Activated CD8-positive, alpha-beta memory T cell treated with anti-CD3 and anti-CD28 coated beads, Interleukin-2, amount 50 U/mL, for 1 hour (primary cell): ENCODE measurements around the gene TMOD1.
"Not testable (repeated sequence)": the region's sequence is repeated elsewhere in the genome, so short reads cannot be mapped to it uniquely, and the experiment has no call there.

Source experiments
- DNase-seq: peaks from one replicate; pipeline ENCODE4 v3.0.0-alpha.2; 2020; ENCODE audit errors: extremely low read depth

The TMOD1 gene

GRCh38 chr9:97567894-97568202 lies 66.4 kb downstream of the TMOD1 start:
- no peak for DNase-seq

GRCh38 chr9:97568461-97569275 lies 67.2 kb downstream of the TMOD1 start:
- DNase-seq: no peak

- no peak for DNase-seq
These were observed 69.4 kb downstream of the TMOD1 start for GRCh38 chr9:97570899-97571298.

GRCh38 chr9:97571664-97572063 lies 70.2 kb downstream of the TMOD1 start:
- DNase-seq: no peak

- DNase-seq: no peak
These were observed 70.9 kb downstream of the TMOD1 start for GRCh38 chr9:97572196-97572891.

GRCh38 chr9:97572892-97573365 lies 71.5 kb downstream of the TMOD1 start:
- DNase-seq: no peak

- DNase-seq: no peak
These were observed 72.1 kb downstream of the TMOD1 start for GRCh38 chr9:97573482-97574073.

- not testable (repeated sequence) for DNase-seq
These were observed 72.7 kb downstream of the TMOD1 start for GRCh38 chr9:97574101-97574571.

- DNase-seq: not testable (repeated sequence)
These were observed 73.6 kb downstream of the TMOD1 start for GRCh38 chr9:97574921-97575672.

GRCh38 chr9:97575673-97576200 lies 74.3 kb downstream of the TMOD1 start:
- DNase-seq: no peak

GRCh38 chr9:97577051-97577450 lies 75.6 kb downstream of the TMOD1 start:
- DNase-seq: no peak

GRCh38 chr9:97578846-97579245 lies 77.4 kb downstream of the TMOD1 start:
- DNase-seq: no peak

- no peak for DNase-seq
These were observed 78.4 kb downstream of the TMOD1 start for GRCh38 chr9:97579914-97580313.

- DNase-seq: not testable (repeated sequence)
These were observed 80.1 kb downstream of the TMOD1 start for GRCh38 chr9:97581590-97581989.

- DNase-seq: not testable (repeated sequence)
These were observed 83.3 kb downstream of the TMOD1 start for GRCh38 chr9:97584778-97585177.

GRCh38 chr9:97586909-97587308 lies 85.4 kb downstream of the TMOD1 start:
- not testable (repeated sequence) for DNase-seq

GRCh38 chr9:97591535-97591934 lies 90.1 kb downstream of the TMOD1 start:
- DNase-seq: no peak

GRCh38 chr9:97592126-97592525 lies 90.7 kb downstream of the TMOD1 start:
- DNase-seq: no peak

GRCh38 chr9:97593960-97594359 lies 92.5 kb downstream of the TMOD1 start:
- no peak for DNase-seq

GRCh38 chr9:97594381-97594921 lies 93.0 kb downstream of the TMOD1 start:
- DNase-seq: no peak

GRCh38 chr9:97596906-97597305 lies 95.4 kb downstream of the TMOD1 start:
- no peak for DNase-seq
